ENCODE results near the gene RPTOR.

RPTOR gene

GRCh38 chr17:80877729-80878303 is 333.2 kb downstream of the RPTOR start:
- DNase-seq (ENCODE audit: low read depth): no peak
- H3K4me3 ChIP-seq (ENCODE audit: control insufficient read depth, low read depth, low read length): no peak overlapping the region
- TF ChIP-seq CTCF (IDR thresholded peaks at IDR 0.05; ENCODE audit: control insufficient read depth, insufficient read depth, low read depth, low read length, missing control alignments): no peak

- no peak for TF ChIP-seq CTCF (IDR thresholded peaks at IDR 0.05; ENCODE audit: control insufficient read depth, insufficient read depth, low read depth, low read length, missing control alignments)
- DNase-seq (ENCODE audit: low read depth): no peak
- no peak overlapping the region for H3K4me3 ChIP-seq (ENCODE audit: control insufficient read depth, low read depth, low read length)
These were observed 334.5 kb downstream of the RPTOR start for GRCh38 chr17:80878876-80879722.

GRCh38 chr17:80879723-80880647 is 335.3 kb downstream of the RPTOR start:
- H3K4me3 ChIP-seq (ENCODE audit: control insufficient read depth, low read depth, low read length): no peak overlapping the region
- TF ChIP-seq CTCF (IDR thresholded peaks at IDR 0.05; ENCODE audit: control insufficient read depth, insufficient read depth, low read depth, low read length, missing control alignments): no peak
- DNase-seq (ENCODE audit: low read depth): no peak

- no peak overlapping the region for H3K4me3 ChIP-seq (ENCODE audit: control insufficient read depth, low read depth, low read length)
- DNase-seq (ENCODE audit: low read depth): no peak
- no peak for TF ChIP-seq CTCF (IDR thresholded peaks at IDR 0.05; ENCODE audit: control insufficient read depth, insufficient read depth, low read depth, low read length, missing control alignments)
These were observed 336.0 kb downstream of the RPTOR start for GRCh38 chr17:80880648-80880985.

- H3K4me3 ChIP-seq (ENCODE audit: control insufficient read depth, low read depth, low read length): no peak overlapping the region
- no peak for TF ChIP-seq CTCF (IDR thresholded peaks at IDR 0.05; ENCODE audit: control insufficient read depth, insufficient read depth, low read depth, low read length, missing control alignments)
- no peak for DNase-seq (ENCODE audit: low read depth)
These were observed 336.7 kb downstream of the RPTOR start for GRCh38 chr17:80881306-80881705.

- DNase-seq (ENCODE audit: low read depth): no peak
- no peak for TF ChIP-seq CTCF (IDR thresholded peaks at IDR 0.05; ENCODE audit: control insufficient read depth, insufficient read depth, low read depth, low read length, missing control alignments)
- no peak overlapping the region for H3K4me3 ChIP-seq (ENCODE audit: control insufficient read depth, low read depth, low read length)
These were observed 337.7 kb downstream of the RPTOR start for GRCh38 chr17:80882323-80882722.
